SH-SY5Y (cell line): ENCODE data around the gene MAPK12.

Experiments used
- GATA2 ChIP-seq: IDR thresholded peaks from 2 replicates; pipeline ENCODE4 v1.6.1; 2011; ENCODE audit warnings: mild to moderate bottlenecking, low read depth, low read length
- GATA3 ChIP-seq: IDR thresholded peaks from 2 replicates; pipeline ENCODE4 v1.6.1; 2011; ENCODE audit warnings: low read depth, mild to moderate bottlenecking, low read length, moderate library complexity

- TF ChIP-seq GATA2 (no peak), GATA3 (no peak)
Measured at GRCh38 chr22:50308986-50309600, 47.6 kb upstream of the MAPK12 start.
